GM19463 (cell line): ENCODE results near the gene TAP1.

Experiments
- ATAC-seq: cut with Tn5 transposase; IDR thresholded peaks from one replicate; pipeline ENCODE4 v1.9.1; 2021; ENCODE audit warnings: mild to moderate bottlenecking, moderate library complexity; ENCODE audit not compliant: unreplicated experiment

The TAP1 gene

DNA sequence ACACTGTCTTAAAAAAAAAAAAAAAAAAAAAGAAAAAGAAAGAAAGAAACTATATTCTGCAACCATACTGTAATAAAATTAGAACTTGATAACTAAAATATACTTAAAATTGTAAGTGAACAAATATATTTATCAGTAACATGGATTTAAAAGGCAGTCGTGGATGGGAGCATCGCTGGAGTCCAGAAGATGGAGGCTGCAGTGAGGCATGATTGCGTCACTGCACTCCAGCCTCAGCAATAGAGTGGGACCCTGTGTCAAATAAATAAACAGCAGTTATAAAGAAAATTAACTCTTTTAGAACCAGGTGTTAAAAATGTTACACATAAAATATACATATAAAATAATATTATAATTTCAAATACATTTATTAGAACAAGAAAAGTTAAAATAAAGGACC is 9.2 kb upstream of the TAP1 start:
- ATAC-seq = no peak

DNA sequence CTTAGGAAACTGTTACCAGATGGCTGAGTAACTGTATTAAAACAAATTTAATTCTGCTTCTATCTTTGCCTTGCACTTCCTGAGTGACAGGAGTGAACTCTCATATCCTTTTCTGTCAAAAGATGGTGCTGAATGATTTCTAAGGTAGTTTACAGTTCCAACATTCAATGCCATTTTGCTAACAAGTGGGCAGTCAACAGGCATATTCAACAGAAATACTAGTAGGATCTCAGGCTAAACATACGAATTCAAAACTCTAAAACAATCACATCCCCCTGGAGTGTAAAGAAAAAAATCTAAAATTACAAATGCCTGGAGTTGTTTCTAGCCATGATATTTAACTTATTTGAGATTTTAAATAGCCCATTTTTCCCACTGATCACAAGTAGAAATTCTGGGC is 7.2 kb upstream of the TAP1 start:
- ATAC-seq = no peak

GRCh38 chr6:32858194-32858593 is 4.7 kb upstream of the TAP1 start:
- no peak for ATAC-seq

DNA sequence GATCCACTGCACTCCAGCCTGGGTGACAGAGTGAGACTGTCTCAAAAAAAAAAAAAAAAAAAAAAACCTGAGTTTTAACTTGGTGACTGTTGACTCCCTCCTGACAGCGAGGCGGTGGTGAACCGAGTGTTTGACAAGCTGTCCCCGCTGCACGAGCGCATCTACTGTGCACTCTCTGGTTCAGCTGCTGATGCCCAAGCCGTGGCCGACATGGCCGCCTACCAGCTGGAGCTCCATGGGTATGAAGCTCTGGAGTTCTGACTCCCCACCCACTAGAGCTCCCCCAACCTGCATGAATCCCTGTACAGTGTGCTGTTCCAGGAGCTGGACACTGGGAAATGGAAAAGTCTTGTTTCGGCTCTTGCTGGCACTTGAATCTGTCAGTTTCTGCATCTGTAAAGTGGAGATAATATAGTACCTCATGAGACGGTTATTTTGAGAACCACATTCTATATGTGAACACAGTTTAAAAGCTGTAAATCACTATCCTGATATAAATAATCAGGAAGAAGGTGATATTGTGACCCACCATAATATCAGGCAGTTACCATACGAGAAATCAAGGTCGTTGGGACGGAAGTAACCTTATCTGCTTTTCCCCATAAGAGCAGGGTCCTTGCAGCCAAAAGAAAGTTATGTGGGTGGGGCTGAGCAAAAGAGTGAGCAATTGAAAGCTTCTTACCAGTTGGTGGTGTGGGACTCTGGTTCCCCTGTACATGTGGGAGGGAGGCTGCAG is 3.8 kb upstream of the TAP1 start:
- ATAC-seq = no peak

- no peak for ATAC-seq
Observed at GRCh38 chr6:32855467-32856174, 2.1 kb upstream of the TAP1 start.

GRCh38 chr6:32854376-32855178 is 1.1 kb upstream of the TAP1 start:
- no peak for ATAC-seq

GRCh38 chr6:32852844-32853540 is 512 bp downstream of the TAP1 start:
- ATAC-seq = peak; percentile 14

DNA sequence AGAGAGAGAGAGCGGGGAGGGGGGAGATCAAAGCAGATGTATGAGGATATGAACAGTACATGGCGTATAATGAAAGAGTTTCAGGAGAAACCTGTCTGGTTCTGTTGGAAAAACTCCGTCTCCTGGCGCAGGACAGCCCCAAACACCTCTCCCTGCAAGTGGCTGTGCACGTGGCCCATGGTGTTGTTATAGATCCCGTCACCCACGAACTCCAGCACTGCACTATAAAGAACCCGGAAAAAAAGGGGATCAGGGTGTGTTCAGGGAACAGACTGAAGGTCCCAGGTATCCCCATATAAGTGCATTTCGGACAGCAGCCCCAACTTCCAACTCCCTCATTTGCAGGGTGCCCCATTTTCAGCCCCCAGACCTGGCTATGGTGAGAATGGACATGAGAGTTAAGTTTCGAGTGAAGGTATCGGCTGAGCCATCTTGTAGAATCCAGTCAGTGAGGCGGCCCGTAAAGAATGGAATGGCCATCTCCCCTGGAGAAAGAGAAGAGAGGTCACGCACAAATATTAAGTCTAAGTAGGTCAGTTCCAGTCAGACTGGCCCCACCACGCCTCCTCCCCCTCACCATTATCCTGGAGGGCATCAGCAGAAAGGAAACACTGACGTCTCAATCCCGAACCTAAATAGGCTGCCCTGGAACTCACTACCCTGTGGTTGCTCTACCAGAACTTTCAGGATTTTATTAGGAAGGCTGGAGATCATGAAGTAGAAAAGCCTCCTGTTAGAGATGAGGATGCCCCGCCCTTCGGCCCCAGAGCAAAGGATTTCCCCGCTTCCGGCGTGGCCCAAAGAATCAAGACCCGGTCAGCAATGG is 1.3 kb downstream of the TAP1 start:
- ATAC-seq = no peak

- ATAC-seq = no peak
Observed at GRCh38 chr6:32851025-32851424, 2.5 kb downstream of the TAP1 start.

- no peak for ATAC-seq
Observed at GRCh38 chr6:32849126-32849525, 4.4 kb downstream of the TAP1 start.

- ATAC-seq = no peak
Observed at GRCh38 chr6:32847795-32848194, 5.7 kb downstream of the TAP1 start.

- ATAC-seq = no peak
Observed at GRCh38 chr6:32847004-32847403, 6.5 kb downstream of the TAP1 start.

DNA sequence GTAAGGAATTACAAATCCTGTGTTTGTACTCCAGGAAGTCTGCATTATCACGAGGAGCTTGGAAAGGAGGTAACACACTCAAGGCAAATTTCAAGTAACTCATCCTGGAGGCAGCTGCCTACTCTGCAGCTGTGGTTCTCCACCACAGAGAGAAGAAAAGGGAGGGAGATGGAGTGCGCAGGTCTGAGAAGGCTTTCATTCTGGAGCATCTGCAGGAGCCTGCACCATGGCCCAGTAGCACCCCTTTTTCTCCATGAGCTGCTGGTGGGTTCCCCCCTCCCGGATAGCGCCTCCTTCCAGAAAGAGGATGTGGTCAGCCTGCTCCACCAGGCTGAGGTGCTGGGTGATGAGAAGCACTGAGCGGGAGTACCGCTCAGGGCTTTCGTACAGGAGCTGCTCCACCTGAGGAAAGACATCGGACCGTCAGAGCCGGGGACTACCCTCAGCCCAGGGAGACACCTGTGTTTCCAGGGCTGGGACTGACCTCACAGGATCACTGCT is 8.1 kb downstream of the TAP1 start:
- ATAC-seq = no peak

DNA sequence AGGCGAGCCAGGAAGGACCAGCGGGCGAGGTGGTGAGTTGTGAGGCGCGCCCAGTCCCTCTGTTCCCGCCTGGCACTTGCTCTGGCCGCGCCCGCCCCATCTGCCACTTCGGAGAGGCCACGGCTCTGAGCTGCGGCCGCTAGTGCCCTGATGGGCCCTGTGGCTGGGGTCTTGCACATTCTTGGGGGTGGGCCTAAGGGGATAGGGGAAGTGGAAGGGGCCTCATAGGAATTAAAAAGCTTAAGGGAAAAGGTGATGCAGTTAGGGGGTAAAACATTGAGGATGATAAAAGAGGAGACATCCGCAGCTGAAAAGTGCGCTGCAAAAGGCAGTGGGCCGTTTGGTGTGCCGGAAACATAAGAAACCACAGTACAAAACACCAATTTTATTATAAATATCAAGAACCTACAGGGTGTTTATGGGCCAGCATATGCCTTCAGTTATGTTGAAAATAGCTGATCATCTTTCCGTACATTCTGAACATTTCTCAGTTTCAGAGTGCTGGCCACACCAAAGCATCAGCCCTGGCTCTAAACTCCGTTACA is 8.6 kb downstream of the TAP1 start:
- ATAC-seq = no peak

DNA sequence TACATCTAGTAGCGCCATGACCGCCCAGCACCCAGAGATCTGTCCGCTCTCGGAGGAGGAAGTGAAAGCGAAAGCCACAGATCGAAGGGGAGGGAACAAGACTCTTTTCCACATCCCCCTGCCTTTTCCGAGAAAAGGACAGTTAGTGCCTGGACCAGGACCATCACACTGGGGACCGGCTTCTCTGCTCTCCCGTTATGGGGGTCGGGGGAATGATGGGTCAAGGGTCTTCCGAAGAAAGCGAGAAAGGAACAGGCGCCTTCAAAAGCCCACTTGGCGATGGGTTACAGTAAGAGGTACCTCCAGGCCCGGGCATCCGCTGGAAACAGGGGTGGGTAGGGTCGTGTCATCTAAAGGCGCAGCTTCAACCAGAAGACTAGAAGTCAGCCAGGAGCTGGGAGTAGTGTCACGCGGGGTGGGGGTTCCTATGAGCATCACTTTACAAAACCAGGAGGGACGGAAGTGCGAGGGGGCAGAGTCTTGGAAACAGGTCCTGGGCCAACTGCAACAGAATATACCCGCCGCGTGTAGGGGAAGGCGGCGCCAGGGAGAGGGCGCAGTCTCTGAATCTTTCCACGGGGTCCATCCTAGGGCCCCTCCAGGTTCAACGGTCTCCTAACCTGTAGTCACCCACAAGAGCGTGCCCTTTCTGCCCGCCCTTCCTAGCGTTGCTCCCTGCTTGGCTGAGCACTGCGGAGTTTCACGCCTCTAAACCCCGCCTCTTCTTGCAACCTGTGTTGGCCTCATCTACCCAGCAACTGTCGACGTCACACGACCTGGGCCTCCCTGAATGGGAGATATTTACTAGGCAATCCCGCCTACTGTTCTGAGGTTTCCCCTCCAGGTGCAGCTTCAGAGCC is 9.3 kb downstream of the TAP1 start, which contains the start of gene PSMB8:
Gene PSMB8, minus strand, starts transcription at position 69 of the 860 bp plus-strand sequence. Its CDS starts 51 bp downstream, at position 18.
- peak; percentile 67 for ATAC-seq

- no peak for ATAC-seq
Observed at GRCh38 chr6:32843331-32843978, 10.0 kb downstream of the TAP1 start.

- no peak for ATAC-seq
Observed at GRCh38 chr6:32842690-32843089, 10.8 kb downstream of the TAP1 start.

- ATAC-seq = no peak
Observed at GRCh38 chr6:32842021-32842650, 11.4 kb downstream of the TAP1 start.
